HG02798 (cell line): ENCODE results near the gene GPR15LG.
A peak's percentile ranks its signal among the peaks of the same experiment; 100 is the strongest.

Experiments
- ATAC-seq: cut with Tn5 transposase; IDR thresholded peaks from one replicate; pipeline ENCODE4 v1.9.1; 2021; ENCODE audit warnings: mild to moderate bottlenecking; ENCODE audit not compliant: unreplicated experiment, poor library complexity

The GPR15LG gene

GRCh38 chr10:84211566-84211965, 38.0 kb downstream of the GPR15LG start:
- ATAC-seq, result no peak

GRCh38 chr10:84212014-84212413, 38.4 kb downstream of the GPR15LG start:
- no peak for ATAC-seq

GRCh38 chr10:84213076-84213475, 39.5 kb downstream of the GPR15LG start:
- no peak for ATAC-seq

GRCh38 chr10:84214046-84214572, 40.5 kb downstream of the GPR15LG start:
- ATAC-seq, result peak; percentile 17

- peak; percentile 88 for ATAC-seq
These were observed 41.1 kb downstream of the GPR15LG start for GRCh38 chr10:84214612-84215235.

GRCh38 chr10:84216834-84217233, 43.2 kb downstream of the GPR15LG start:
- no peak for ATAC-seq

GRCh38 chr10:84217746-84218145, 44.1 kb downstream of the GPR15LG start:
- ATAC-seq, result no peak

GRCh38 chr10:84221916-84222315, 48.3 kb downstream of the GPR15LG start:
- no peak for ATAC-seq

- ATAC-seq, result no peak
These were observed 50.9 kb downstream of the GPR15LG start for GRCh38 chr10:84224411-84225028.

- no peak for ATAC-seq
These were observed 52.0 kb downstream of the GPR15LG start, which contains the start of gene LRIT2 for GRCh38 chr10:84225427-84226173. LRIT2 (minus strand) TSS chr10:84225544; CDS start chr10:84225520, 24 bp downstream.

- ATAC-seq, result no peak
These were observed 53.0 kb downstream of the GPR15LG start for GRCh38 chr10:84226616-84227015.

GRCh38 chr10:84227810-84228209, 54.2 kb downstream of the GPR15LG start:
- no peak for ATAC-seq

- no peak for ATAC-seq
These were observed 56.8 kb downstream of the GPR15LG start for GRCh38 chr10:84230359-84230758.

- ATAC-seq, result no peak
These were observed 58.8 kb downstream of the GPR15LG start for GRCh38 chr10:84232376-84232775.

- no peak for ATAC-seq
These were observed 60.3 kb downstream of the GPR15LG start for GRCh38 chr10:84233940-84234339.

GRCh38 chr10:84234479-84234878, 60.9 kb downstream of the GPR15LG start:
- ATAC-seq, result no peak
